Lung (tissue), 12 donors: ENCODE results near the gene MYB. TPM values are rescaled to one million over a fixed set of nuclear protein-coding genes. Genes with fewer than 3 reads are reported as not detected.
A peak's percentile ranks its signal among the peaks of the same experiment; 100 is the strongest.
"Not testable (repeated sequence)": the region's sequence is repeated elsewhere in the genome, so short reads cannot be mapped to it uniquely, and the experiment has no call there.

Experiments used
- ATAC-seq: fragments of 200-7000 bp; cut with Tn5 transposase; one replicate; pipeline ENCODE4 v1.9.1; 2020; ENCODE audit warnings: moderate number of reproducible peaks; ENCODE audit not compliant: insufficient read depth, low FRiP score
- DNase-seq, 3 donors: peaks; one replicate each; pipeline ENCODE4 v3.0.0-alpha.2; 2013 to 2017
- H3K27ac ChIP-seq, 2 donors: one replicate each; pipeline ENCODE4 v1.5.1; 2013; ENCODE audit warnings: mild to moderate bottlenecking in 2 of 2, moderate library complexity in 2 of 2, control low read depth in 1 of 2, inconsistent platforms in 1 of 2, low read depth in 1 of 2, low read length in 1 of 2
- H3K27me3 ChIP-seq, 3 donors: one replicate each; pipeline ENCODE4 v1.5.1; 2013; ENCODE audit warnings: low read length in 2 of 3; ENCODE audit not compliant: control insufficient read depth in 3 of 3, insufficient read depth in 3 of 3
- H3K36me3 ChIP-seq, 4 donors: one replicate each; pipeline ENCODE4 v1.5.1; 2013; ENCODE audit warnings: low read length in 4 of 4, mild to moderate bottlenecking in 1 of 4, moderate library complexity in 1 of 4; ENCODE audit not compliant: control insufficient read depth in 4 of 4, insufficient read depth in 4 of 4
- H3K4me1 ChIP-seq, 5 donors: one replicate each; pipeline ENCODE4 v1.5.1; 2013; ENCODE audit warnings: low read length in 5 of 5, mild to moderate bottlenecking in 2 of 5, moderate library complexity in 1 of 5; ENCODE audit not compliant: control insufficient read depth in 5 of 5, insufficient read depth in 5 of 5
- H3K4me3 ChIP-seq: one replicate; pipeline ENCODE4 v1.5.1; 2013; ENCODE audit warnings: mild to moderate bottlenecking, control low read depth, moderate library complexity
- H3K9ac ChIP-seq, 2 donors: one replicate each; pipeline ENCODE4 v1.5.1; 2013; ENCODE audit warnings: low read length in 2 of 2, control low read depth in 1 of 2; ENCODE audit not compliant: insufficient read depth in 1 of 2
- H3K9me3 ChIP-seq, 4 donors: one replicate each; pipeline ENCODE4 v1.5.1; 2013; ENCODE audit warnings: low read length in 3 of 4, mild to moderate bottlenecking in 1 of 4, moderate library complexity in 1 of 4; ENCODE audit not compliant: control insufficient read depth in 4 of 4, insufficient read depth in 3 of 4
- WGBS, 2 donors: extraction: QIAGEN DNeasy Blood & Tissue Kit; methylation state at CpG; one replicate each; pipeline ENCODE4 v1.1.7; 2013; 5-methylcytosine and 5-hydroxymethylcytosine counted together
- polyA plus RNA-seq, 2 donors: library from polyadenylated mRNA; stranded (reverse); fragments of 200-250 nt; gene quantifications; one replicate each; pipeline ENCODE4 v1.2.1, GENCODE V29; 2013
- total RNA-seq, 2 donors: library from RNA; depleted of rRNA in 1 of 2; stranded (reverse); fragments of >200 nt in 1 of 2; gene quantifications; one replicate each; pipeline ENCODE4 v1.2.1, GENCODE V29; 2014 to 2021
- TF ChIP-seq, protein P1 (sequence below): IDR thresholded peaks from 2 replicates; pipeline ENCODE4 v1.5.1; 2012; ENCODE audit warnings: mild to moderate bottlenecking; ENCODE audit errors: control extremely low read depth, extremely low read depth
- donor health status: control.
- donor health status: control.
- donor health status: Bipolar disorder and iron deficiency.
- donor health status: healthy.
- donor health status: DM: yes; HTN: yes; CAD: no.

The MYB gene
- total and polyA plus RNA-seq, 4 donors: 1.3 to 11.3 (median 4.6) TPM

GRCh38 chr6:135162678-135163439, 18.2 kb upstream of the MYB start:
- Histone ChIP-seq H3K9me3 (peaks cover 0 to 2% (median 0%) of the 10 kb centered on the region in 4 donors), H3K9ac (no peak overlapping the region), H3K4me1 (no peaks in the 10 kb centered on the region), H3K27me3 (no peaks in the 10 kb centered on the region), H3K36me3 (no peaks in the 10 kb centered on the region), H3K4me3 (no peak overlapping the region), H3K27ac (no peak overlapping the region)
- TF ChIP-seq, protein P1, sequence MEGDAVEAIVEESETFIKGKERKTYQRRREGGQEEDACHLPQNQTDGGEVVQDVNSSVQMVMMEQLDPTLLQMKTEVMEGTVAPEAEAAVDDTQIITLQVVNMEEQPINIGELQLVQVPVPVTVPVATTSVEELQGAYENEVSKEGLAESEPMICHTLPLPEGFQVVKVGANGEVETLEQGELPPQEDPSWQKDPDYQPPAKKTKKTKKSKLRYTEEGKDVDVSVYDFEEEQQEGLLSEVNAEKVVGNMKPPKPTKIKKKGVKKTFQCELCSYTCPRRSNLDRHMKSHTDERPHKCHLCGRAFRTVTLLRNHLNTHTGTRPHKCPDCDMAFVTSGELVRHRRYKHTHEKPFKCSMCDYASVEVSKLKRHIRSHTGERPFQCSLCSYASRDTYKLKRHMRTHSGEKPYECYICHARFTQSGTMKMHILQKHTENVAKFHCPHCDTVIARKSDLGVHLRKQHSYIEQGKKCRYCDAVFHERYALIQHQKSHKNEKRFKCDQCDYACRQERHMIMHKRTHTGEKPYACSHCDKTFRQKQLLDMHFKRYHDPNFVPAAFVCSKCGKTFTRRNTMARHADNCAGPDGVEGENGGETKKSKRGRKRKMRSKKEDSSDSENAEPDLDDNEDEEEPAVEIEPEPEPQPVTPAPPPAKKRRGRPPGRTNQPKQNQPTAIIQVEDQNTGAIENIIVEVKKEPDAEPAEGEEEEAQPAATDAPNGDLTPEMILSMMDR: peak; percentile 14
- ATAC-seq (no peak), DNase-seq (no peak)
- WGBS, 2 donors: 58 to 73% methylated on average over 10 of the region's 10 CpGs

DNA sequence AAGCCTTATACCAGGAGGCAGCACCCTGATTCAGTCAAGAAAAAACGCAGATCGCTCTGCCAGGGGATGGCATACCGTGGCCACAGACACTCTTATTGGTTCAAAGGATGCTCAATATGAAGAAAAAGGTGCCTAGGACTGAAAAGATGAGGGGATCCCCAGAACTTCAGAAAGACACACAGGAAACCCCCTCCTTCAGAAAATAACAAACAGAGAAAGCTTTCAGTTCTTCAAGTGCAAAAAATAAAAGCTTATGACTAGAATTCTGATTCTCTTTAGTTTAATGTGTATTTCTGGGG, 17.7 kb upstream of the MYB start:
- ATAC-seq (no peak), DNase-seq (no peak)
- Histone ChIP-seq H3K4me3 (no peak overlapping the region), H3K36me3 (no peaks in the 10 kb centered on the region), H3K4me1 (peaks cover 0 to 2% (median 0%) of the 10 kb centered on the region in 5 donors), H3K27me3 (no peaks in the 10 kb centered on the region), H3K9ac (no peak overlapping the region), H3K27ac (no peak overlapping the region), H3K9me3 (peaks cover 0 to 2% (median 0%) of the 10 kb centered on the region in 4 donors)
- TF ChIP-seq, protein P1: no peak
- WGBS, 2 donors: 78 to 93% methylated on average over 3 of the region's 3 CpGs

DNA sequence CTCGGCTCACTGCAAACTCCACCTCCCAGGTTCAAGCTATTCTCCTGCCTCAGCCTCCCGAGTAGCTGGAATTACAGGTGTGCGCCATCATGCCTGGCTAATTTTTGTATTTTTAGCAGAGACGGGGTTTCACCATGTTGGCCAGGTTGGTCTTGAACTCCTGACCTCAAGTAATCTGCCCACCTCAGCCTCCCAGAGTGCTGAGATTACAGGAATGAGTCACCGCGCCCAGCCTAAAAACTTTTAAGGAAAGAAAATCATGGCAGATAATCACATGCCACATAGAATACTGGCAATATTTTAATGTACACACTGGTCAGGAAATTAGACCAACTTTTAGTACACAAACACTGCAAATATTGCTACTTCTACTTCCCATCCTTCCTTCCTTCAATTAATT, 16.7 kb upstream of the MYB start:
- H3K9me3 ChIP-seq, DNase-seq: not testable (repeated sequence)
- WGBS, 2 donors: 93 to 95% methylated on average over 6 of the region's 6 CpGs

GRCh38 chr6:135165031-135165430, 16.1 kb upstream of the MYB start:
- Histone ChIP-seq H3K36me3 (no peaks in the 10 kb centered on the region), H3K4me1 (peaks cover 0 to 5% (median 0%) of the 10 kb centered on the region in 5 donors), H3K27me3 (no peaks in the 10 kb centered on the region), H3K27ac (no peak overlapping the region), H3K9me3 (peaks cover 0 to 2% (median 0%) of the 10 kb centered on the region in 4 donors), H3K9ac (no peak overlapping the region), H3K4me3 (no peak overlapping the region)
- DNase-seq: no peak
- ATAC-seq: no peak
- 83 to 90% methylated on average over 2 of the region's 2 CpGs for WGBS, 2 donors
- TF ChIP-seq, protein P1: no peak

More for the DNA sequence above, 16.7 kb upstream of the MYB start:
- not testable (repeated sequence) for H3K27ac ChIP-seq, H3K27me3 ChIP-seq, H3K4me3 ChIP-seq, H3K4me1 ChIP-seq, H3K9ac ChIP-seq, ATAC-seq, H3K36me3 ChIP-seq
